SK-N-SH (cell line): ENCODE results near the gene PRSS36. TPM values are rescaled to one million over a fixed set of nuclear protein-coding genes. Genes with fewer than 3 reads are reported as not detected.
A peak's percentile ranks its signal among the peaks of the same experiment; 100 is the strongest.
"Not testable (repeated sequence)": the region's sequence is repeated elsewhere in the genome, so short reads cannot be mapped to it uniquely, and the experiment has no call there.

Experiments
- CTCF ChIA-PET: fragments of 300-600, 350-600 bp; formaldehyde crosslinking; extraction: SDS; loops from one replicate; lab custom pipeline; 2021; lab: Yijun Ruan, JAX
- POLR2A ChIA-PET: fragments of 350-600 bp; sonication (Branson Sonifier 250); formaldehyde crosslinking; extraction: SDS; loops from one replicate; lab custom pipeline; 2020; ENCODE audit warnings: antibody characterized with exemption, inconsistent platforms; lab: Yijun Ruan, JAX
- DNase-seq: peaks from one replicate; pipeline ENCODE4 v3.0.0; 2012
- H2AFZ ChIP-seq: fragments of 200-600 bp; sonication (generic); 2 replicates; pipeline ENCODE4 v1.8.1; 2016; ENCODE audit warnings: antibody characterized with exemption, mild to moderate bottlenecking, low read depth
- H3F3A ChIP-seq: fragments of 200-600 bp; sonication (generic); replicated peaks from 2 replicates; pipeline ENCODE3; 2016; ENCODE audit warnings: antibody characterized with exemption, mild to moderate bottlenecking; ENCODE audit not compliant: insufficient read depth
- H3K27ac ChIP-seq, 2 experiments: fragments of 200-500 bp in 1 of 2; fragments of 200-600 bp in 1 of 2; sonication (Bioruptor generic) in 1 of 2; sonication (generic), shearing (Covaris generic) in 1 of 2; 2 replicates each; pipeline versions ENCODE4 v1.5.1 to v1.6.1; 2014 to 2016; ENCODE audit warnings: low read depth in 2 of 2, inconsistent platforms in 1 of 2, low read length in 1 of 2, mild to moderate bottlenecking in 1 of 2, mixed read lengths in 1 of 2
- H3K27me3 ChIP-seq: fragments of 200-600 bp; sonication (generic), shearing (Covaris generic); 2 replicates; pipeline ENCODE4 v1.6.1; 2016; ENCODE audit warnings: mixed run types; ENCODE audit not compliant: insufficient read depth
- H3K36me3 ChIP-seq, 2 experiments: fragments of 200-500 bp in 1 of 2; fragments of 200-600 bp in 1 of 2; sonication (Bioruptor generic) in 1 of 2; sonication (generic) in 1 of 2; replicated peaks in 1 of 2; 2 replicates each; pipeline versions ENCODE3 to v1.5.1; 2014 to 2016; ENCODE audit warnings: low read length in 1 of 2, mild to moderate bottlenecking in 1 of 2; ENCODE audit not compliant: insufficient read depth in 2 of 2, control insufficient read depth in 1 of 2
- H3K4me1 ChIP-seq, 2 experiments: fragments of 200-500 bp in 1 of 2; fragments of 200-600 bp in 1 of 2; sonication (Bioruptor generic) in 1 of 2; sonication (generic), shearing (Covaris generic) in 1 of 2; 2 replicates each; pipeline versions ENCODE4 v1.5.1 to v1.6.1; 2014 to 2016; ENCODE audit warnings: low read depth in 1 of 2, low read length in 1 of 2, mixed run types in 1 of 2; ENCODE audit not compliant: insufficient read depth in 2 of 2, control insufficient read depth in 1 of 2
- H3K4me2 ChIP-seq: fragments of 200-600 bp; sonication (generic), shearing (Covaris generic); 2 replicates; pipeline ENCODE4 v1.6.1; 2017; ENCODE audit warnings: mixed run types
- H3K4me3 ChIP-seq, 2 experiments: fragments of 200-500 bp in 1 of 2; fragments of 200-600 bp in 1 of 2; sonication (Bioruptor generic) in 1 of 2; sonication (generic), shearing (Covaris generic) in 1 of 2; 2 replicates each; pipeline versions ENCODE4 v1.5.1 to v1.8.1; 2014 to 2016; ENCODE audit warnings: low read depth in 2 of 2, inconsistent platforms in 1 of 2, low read length in 1 of 2, mild to moderate bottlenecking in 1 of 2, mixed read lengths in 1 of 2, moderate library complexity in 1 of 2
- H3K79me2 ChIP-seq: fragments of 200-600 bp; sonication (generic); 2 replicates; pipeline ENCODE4 v1.8.1; 2017; ENCODE audit warnings: mild to moderate bottlenecking; ENCODE audit not compliant: insufficient read depth
- H3K9ac ChIP-seq: fragments of 200-600 bp; sonication (generic); 2 replicates; pipeline ENCODE4 v1.6.1; 2017; ENCODE audit warnings: mixed run types
- H3K9me2 ChIP-seq: fragments of 200-600 bp; sonication (generic); 2 replicates; pipeline ENCODE4 v1.6.1; 2017; ENCODE audit warnings: mixed run types
- H3K9me3 ChIP-seq: fragments of 200-600 bp; sonication (generic); 2 replicates; pipeline ENCODE4 v1.6.1; 2017; ENCODE audit warnings: mixed run types, mild to moderate bottlenecking, moderate library complexity
- H4K20me1 ChIP-seq: fragments of 200-600 bp; sonication (generic); 2 replicates; pipeline ENCODE4 v1.6.1; 2017; ENCODE audit warnings: mild to moderate bottlenecking, mixed run types; ENCODE audit not compliant: insufficient read depth
- CHD2 ChIP-seq: fragments of 150-350 bp; IDR thresholded peaks from 2 replicates; pipeline ENCODE4 v1.6.1; 2018; ENCODE audit warnings: low read length; ENCODE audit not compliant: partially characterized antibody
- ELF1 ChIP-seq: IDR thresholded peaks from 2 replicates; pipeline ENCODE4 v1.4.0; 2012
- EP300 ChIP-seq, 2 experiments: IDR thresholded peaks; 2 replicates each; pipeline versions ENCODE4 v1.4.0 to v1.6.1; 2012; ENCODE audit warnings: borderline replicate concordance in 1 of 2, low read depth in 1 of 2, low read length in 1 of 2
- EZH2phosphoT487 ChIP-seq: fragments of 200-600 bp; sonication (generic); IDR thresholded peaks from 2 replicates; pipeline ENCODE4 v1.6.1; 2017; ENCODE audit warnings: low read depth, mixed run types, mild to moderate bottlenecking, antibody characterized with exemption, moderate library complexity, borderline replicate concordance
- FOXJ3 ChIP-seq: sonication (generic); formaldehyde crosslinking; IDR thresholded peaks from 2 replicates; pipeline ENCODE4 v1.5.1; 2020; ENCODE audit warnings: mild to moderate bottlenecking, missing genetic modification reagents
- FOXM1 ChIP-seq: IDR thresholded peaks from 2 replicates; pipeline ENCODE4 v1.4.0; 2012; ENCODE audit warnings: low read depth, mild to moderate bottlenecking
- GABPA ChIP-seq: IDR thresholded peaks from 2 replicates; pipeline ENCODE4 v1.4.0; 2012; ENCODE audit warnings: low read depth, mild to moderate bottlenecking
- MEF2A ChIP-seq: IDR thresholded peaks from 2 replicates; pipeline ENCODE4 v1.4.0; 2012; ENCODE audit warnings: low read depth, borderline replicate concordance
- NFIC ChIP-seq: IDR thresholded peaks from 2 replicates; pipeline ENCODE4 v1.4.0; 2012; ENCODE audit warnings: borderline replicate concordance
- RAD21 ChIP-seq: IDR thresholded peaks from 2 replicates; pipeline ENCODE4 v1.6.1; 2012; ENCODE audit warnings: mild to moderate bottlenecking, low read length
- RCOR1 ChIP-seq: fragments of 150-350 bp; IDR thresholded peaks from 2 replicates; pipeline ENCODE4 v1.6.1; 2017; ENCODE audit warnings: antibody characterized with exemption, low read length
- SIN3A ChIP-seq: IDR thresholded peaks from 2 replicates; pipeline ENCODE4 v1.6.1; 2012; ENCODE audit warnings: low read depth, mild to moderate bottlenecking, low read length, moderate library complexity, borderline replicate concordance
- TAF1 ChIP-seq: IDR thresholded peaks from 2 replicates; pipeline ENCODE4 v1.6.1; 2012; ENCODE audit warnings: low read depth, mild to moderate bottlenecking, low read length, moderate library complexity, borderline replicate concordance
- TCF12 ChIP-seq: IDR thresholded peaks from 2 replicates; pipeline ENCODE4 v1.4.0; 2012
- YY1 ChIP-seq: IDR thresholded peaks from 2 replicates; pipeline ENCODE4 v1.4.0; 2012; ENCODE audit warnings: low read depth, mild to moderate bottlenecking
- WGBS: methylation state at CpG from one replicate; pipeline ENCODE4 v1.1.6; 2017; ENCODE audit warnings: low lambda C conversion rate; 5-methylcytosine and 5-hydroxymethylcytosine counted together
- polyA plus RNA-seq, 3 experiments: library from polyadenylated mRNA; depleted of rRNA; stranded (reverse); fragments of >200 nt; gene quantifications; 2 replicates each; pipeline ENCODE4 v1.2.3, GENCODE V29; 2012
- TF ChIP-seq, protein P1 (sequence below): IDR thresholded peaks from 2 replicates; pipeline ENCODE4 v1.4.0; 2012; ENCODE audit warnings: low read depth, borderline replicate concordance
- TF ChIP-seq, protein P2 (sequence below): IDR thresholded peaks from 2 replicates; pipeline ENCODE4 v1.6.1; 2012; ENCODE audit warnings: mild to moderate bottlenecking, low read depth, low read length, moderate library complexity
- TF ChIP-seq, protein P3 (sequence below): fragments of 200-600 bp; sonication (generic); IDR thresholded peaks from 2 replicates; pipeline ENCODE4 v1.6.1; 2017; ENCODE audit warnings: antibody characterized with exemption, mild to moderate bottlenecking, moderate library complexity
- TF ChIP-seq, protein P4 (sequence below): IDR thresholded peaks from 2 replicates; pipeline ENCODE4 v1.4.0; 2012; ENCODE audit warnings: low read depth
- TF ChIP-seq, protein P5 (sequence below): IDR thresholded peaks from 2 replicates; pipeline ENCODE4; 2012

PRSS36 gene
- polyA plus RNA-seq, 1 of the 3 experiments (the other 2 are of a cell fraction) = 0.49 TPM

DNA sequence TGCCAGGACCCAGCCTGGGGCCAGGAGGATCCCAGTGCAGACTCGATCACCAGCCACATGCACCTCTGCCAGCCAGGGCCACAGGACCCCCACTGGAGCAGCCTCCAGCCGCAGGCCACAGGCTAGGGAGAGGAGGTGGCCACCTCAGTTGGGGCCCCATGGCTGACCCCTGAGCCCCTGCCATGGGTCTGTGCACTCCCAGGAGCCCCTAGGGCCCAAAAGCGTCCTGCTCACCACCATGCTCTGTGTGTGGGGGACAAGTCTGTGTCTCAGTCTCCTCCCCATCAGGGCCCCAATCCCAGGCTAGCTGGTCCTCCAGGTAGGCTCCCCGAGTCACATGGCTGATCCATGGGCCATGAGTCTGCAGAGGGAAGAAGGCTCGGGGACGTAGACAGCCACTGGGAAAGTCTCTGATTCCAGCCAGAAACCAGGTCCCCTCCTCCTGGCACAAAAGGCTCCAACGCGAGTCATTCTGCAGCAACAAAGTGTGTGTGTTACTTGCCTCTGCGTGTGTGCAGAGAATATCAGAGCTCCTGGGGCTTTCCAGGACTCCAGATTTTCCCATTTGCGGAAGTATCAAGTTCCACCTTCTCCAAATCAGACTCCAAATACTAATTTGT lies 8.3 kb downstream of the PRSS36 start:
- peak overlapping the region; percentile 50; the same call in 1 of the 2 replicates for H3K9ac ChIP-seq
- POLR2A ChIA-PET = interaction anchor here (0.9 to 2.7 kb wide), 8 partner anchors 11 to 318 kb away, joined by 3 to 43 read pairs (median 6); partner anchors contain the start of genes ARMC5, FUS, KAT8 and VKORC1
- H3K4me3 ChIP-seq = peak overlapping the region; percentile 9 to 50
- H3K79me2 ChIP-seq = no peaks in the 10 kb centered on the region
- peak; percentile 47 for DNase-seq
- no peaks in the 10 kb centered on the region for H3K27me3 ChIP-seq
- peaks cover 12 to 22% of the 10 kb centered on the region in 2 experiments; a peak in 2 of 4 replicates for H3K4me1 ChIP-seq
- peak overlapping the region; percentile 62 to 78 for H3K27ac ChIP-seq
- no peaks in the 10 kb centered on the region for H4K20me1 ChIP-seq
- CTCF ChIA-PET = interaction anchor here (0.7 to 4.6 kb wide), 38 partner anchors 9 to 319 kb away, joined by 3 to 38 read pairs (median 6); partner anchors contain the start of genes BCKDK, FUS, HSD3B7 and KAT8
- peak overlapping the region; percentile 69; the same call in 1 of the 2 replicates for H3K4me2 ChIP-seq
- H2AFZ ChIP-seq = peak overlapping the region; percentile 86
- no peaks in the 10 kb centered on the region for H3K36me3 ChIP-seq
- 36% methylated on average over 6 of the region's 10 CpGs for WGBS
- peaks cover 10% of the 10 kb centered on the region for H3F3A ChIP-seq
- H3K9me3 ChIP-seq = no peaks in the 10 kb centered on the region
- TF ChIP-seq, protein P1, sequence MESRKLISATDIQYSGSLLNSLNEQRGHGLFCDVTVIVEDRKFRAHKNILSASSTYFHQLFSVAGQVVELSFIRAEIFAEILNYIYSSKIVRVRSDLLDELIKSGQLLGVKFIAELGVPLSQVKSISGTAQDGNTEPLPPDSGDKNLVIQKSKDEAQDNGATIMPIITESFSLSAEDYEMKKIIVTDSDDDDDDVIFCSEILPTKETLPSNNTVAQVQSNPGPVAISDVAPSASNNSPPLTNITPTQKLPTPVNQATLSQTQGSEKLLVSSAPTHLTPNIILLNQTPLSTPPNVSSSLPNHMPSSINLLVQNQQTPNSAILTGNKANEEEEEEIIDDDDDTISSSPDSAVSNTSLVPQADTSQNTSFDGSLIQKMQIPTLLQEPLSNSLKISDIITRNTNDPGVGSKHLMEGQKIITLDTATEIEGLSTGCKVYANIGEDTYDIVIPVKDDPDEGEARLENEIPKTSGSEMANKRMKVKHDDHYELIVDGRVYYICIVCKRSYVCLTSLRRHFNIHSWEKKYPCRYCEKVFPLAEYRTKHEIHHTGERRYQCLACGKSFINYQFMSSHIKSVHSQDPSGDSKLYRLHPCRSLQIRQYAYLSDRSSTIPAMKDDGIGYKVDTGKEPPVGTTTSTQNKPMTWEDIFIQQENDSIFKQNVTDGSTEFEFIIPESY = no peak
- TF ChIP-seq GABPA (no peak), CHD2 (no peak), FOXJ3 (CRISPR knock-in tag) (no peak), YY1 (no peak), EZH2phosphoT487 (no peak), MEF2A (no peak), ELF1 (no peak; the same call in 1 of the 2 replicates), TAF1 (no peak), RCOR1 (no peak), SIN3A (no peak), NFIC (no peak), EP300 (IDR thresholded peaks at IDR 0.05; ENCODE audit: borderline replicate concordance in 1 of 2, low read depth in 1 of 2, low read length in 1 of 2) (no peak), RAD21 (no peak), TCF12 (no peak), FOXM1 (no peak)
- TF ChIP-seq, protein P2, sequence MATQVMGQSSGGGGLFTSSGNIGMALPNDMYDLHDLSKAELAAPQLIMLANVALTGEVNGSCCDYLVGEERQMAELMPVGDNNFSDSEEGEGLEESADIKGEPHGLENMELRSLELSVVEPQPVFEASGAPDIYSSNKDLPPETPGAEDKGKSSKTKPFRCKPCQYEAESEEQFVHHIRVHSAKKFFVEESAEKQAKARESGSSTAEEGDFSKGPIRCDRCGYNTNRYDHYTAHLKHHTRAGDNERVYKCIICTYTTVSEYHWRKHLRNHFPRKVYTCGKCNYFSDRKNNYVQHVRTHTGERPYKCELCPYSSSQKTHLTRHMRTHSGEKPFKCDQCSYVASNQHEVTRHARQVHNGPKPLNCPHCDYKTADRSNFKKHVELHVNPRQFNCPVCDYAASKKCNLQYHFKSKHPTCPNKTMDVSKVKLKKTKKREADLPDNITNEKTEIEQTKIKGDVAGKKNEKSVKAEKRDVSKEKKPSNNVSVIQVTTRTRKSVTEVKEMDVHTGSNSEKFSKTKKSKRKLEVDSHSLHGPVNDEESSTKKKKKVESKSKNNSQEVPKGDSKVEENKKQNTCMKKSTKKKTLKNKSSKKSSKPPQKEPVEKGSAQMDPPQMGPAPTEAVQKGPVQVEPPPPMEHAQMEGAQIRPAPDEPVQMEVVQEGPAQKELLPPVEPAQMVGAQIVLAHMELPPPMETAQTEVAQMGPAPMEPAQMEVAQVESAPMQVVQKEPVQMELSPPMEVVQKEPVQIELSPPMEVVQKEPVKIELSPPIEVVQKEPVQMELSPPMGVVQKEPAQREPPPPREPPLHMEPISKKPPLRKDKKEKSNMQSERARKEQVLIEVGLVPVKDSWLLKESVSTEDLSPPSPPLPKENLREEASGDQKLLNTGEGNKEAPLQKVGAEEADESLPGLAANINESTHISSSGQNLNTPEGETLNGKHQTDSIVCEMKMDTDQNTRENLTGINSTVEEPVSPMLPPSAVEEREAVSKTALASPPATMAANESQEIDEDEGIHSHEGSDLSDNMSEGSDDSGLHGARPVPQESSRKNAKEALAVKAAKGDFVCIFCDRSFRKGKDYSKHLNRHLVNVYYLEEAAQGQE = no peak
- TF ChIP-seq, protein P3, sequence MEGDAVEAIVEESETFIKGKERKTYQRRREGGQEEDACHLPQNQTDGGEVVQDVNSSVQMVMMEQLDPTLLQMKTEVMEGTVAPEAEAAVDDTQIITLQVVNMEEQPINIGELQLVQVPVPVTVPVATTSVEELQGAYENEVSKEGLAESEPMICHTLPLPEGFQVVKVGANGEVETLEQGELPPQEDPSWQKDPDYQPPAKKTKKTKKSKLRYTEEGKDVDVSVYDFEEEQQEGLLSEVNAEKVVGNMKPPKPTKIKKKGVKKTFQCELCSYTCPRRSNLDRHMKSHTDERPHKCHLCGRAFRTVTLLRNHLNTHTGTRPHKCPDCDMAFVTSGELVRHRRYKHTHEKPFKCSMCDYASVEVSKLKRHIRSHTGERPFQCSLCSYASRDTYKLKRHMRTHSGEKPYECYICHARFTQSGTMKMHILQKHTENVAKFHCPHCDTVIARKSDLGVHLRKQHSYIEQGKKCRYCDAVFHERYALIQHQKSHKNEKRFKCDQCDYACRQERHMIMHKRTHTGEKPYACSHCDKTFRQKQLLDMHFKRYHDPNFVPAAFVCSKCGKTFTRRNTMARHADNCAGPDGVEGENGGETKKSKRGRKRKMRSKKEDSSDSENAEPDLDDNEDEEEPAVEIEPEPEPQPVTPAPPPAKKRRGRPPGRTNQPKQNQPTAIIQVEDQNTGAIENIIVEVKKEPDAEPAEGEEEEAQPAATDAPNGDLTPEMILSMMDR = no peak
- TF ChIP-seq, protein P4, sequence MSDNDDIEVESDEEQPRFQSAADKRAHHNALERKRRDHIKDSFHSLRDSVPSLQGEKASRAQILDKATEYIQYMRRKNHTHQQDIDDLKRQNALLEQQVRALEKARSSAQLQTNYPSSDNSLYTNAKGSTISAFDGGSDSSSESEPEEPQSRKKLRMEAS = no peak
- TF ChIP-seq, protein P5, sequence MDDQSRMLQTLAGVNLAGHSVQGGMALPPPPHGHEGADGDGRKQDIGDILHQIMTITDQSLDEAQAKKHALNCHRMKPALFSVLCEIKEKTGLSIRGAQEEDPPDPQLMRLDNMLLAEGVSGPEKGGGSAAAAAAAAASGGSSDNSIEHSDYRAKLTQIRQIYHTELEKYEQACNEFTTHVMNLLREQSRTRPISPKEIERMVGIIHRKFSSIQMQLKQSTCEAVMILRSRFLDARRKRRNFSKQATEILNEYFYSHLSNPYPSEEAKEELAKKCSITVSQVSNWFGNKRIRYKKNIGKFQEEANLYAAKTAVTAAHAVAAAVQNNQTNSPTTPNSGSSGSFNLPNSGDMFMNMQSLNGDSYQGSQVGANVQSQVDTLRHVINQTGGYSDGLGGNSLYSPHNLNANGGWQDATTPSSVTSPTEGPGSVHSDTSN = no peak
- no peaks in the 10 kb centered on the region for H3K9me2 ChIP-seq

DNA sequence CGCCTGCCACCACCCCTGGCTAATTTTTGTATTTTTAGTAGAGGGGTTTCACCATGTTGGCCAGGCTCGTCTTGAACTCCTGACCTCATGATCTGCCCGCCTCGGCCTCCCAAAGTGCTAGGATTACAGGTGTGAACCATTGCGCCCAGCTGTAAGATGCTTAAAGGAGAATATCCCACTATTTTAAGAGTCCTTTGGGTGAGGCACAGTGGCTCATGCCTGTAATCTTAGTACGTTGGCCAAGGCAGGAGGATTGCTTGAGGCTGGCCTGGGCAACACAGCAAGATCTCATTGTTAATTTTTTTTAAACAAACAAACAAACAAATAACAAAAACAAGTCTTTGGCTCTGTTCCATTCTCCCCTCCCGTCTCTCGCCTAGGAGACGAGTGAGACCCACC lies 8.8 kb downstream of the PRSS36 start:
- CTCF ChIA-PET = interaction anchor here (0.7 to 4.6 kb wide), 8 partner anchors 11 to 318 kb away, joined by 3 to 38 read pairs (median 18); partner anchors contain the start of genes ARMC5, HSD3B7, ZNF646 and ZNF668
- not testable (repeated sequence) for H3K9me3 ChIP-seq, H4K20me1 ChIP-seq, H3K79me2 ChIP-seq, H3K27me3 ChIP-seq, H3K4me3 ChIP-seq, DNase-seq, H3K9me2 ChIP-seq, H2AFZ ChIP-seq, H3K36me3 ChIP-seq, H3K9ac ChIP-seq
- peak overlapping the region; percentile 69; the same call in 1 of the 2 replicates for H3K4me2 ChIP-seq
- H3K27ac ChIP-seq = peak overlapping the region in 1 of 2 experiments; percentile 78; a peak in 2 of 4 replicates
- peaks cover 10% of the 10 kb centered on the region for H3F3A ChIP-seq
- H3K4me1 ChIP-seq = peaks cover 12 to 22% of the 10 kb centered on the region in 2 experiments; a peak in 2 of 4 replicates
- WGBS = 92% methylated on average over 9 of the region's 9 CpGs
- POLR2A ChIA-PET = interaction anchor here (2.6 kb wide), 1 partner anchor 23 kb away, joined by 43 read pairs; the partner anchor contains the start of gene KAT8
